Smooth muscle cell (in vitro differentiated cells): ENCODE results near the gene MEX3C. TPM values are rescaled to one million over a fixed set of nuclear protein-coding genes. Genes with fewer than 3 reads are reported as not detected.

ENCODE experiments used
- DNase-seq: peaks from one replicate; lab custom pipeline; 2025; ENCODE audit not compliant: unreplicated experiment; lab: John Stamatoyannopoulos, UW
- H2AFZ ChIP-seq: fragments of 200-600 bp; sonication (generic); 2 replicates; pipeline ENCODE4 v1.6.0; 2016; ENCODE audit warnings: antibody characterized with exemption, low read depth, mild to moderate bottlenecking
- H3F3A ChIP-seq: fragments of 200-600 bp; sonication (generic); 2 replicates; pipeline ENCODE4 v1.6.0; 2017; ENCODE audit warnings: antibody characterized with exemption, low read depth
- H3K27ac ChIP-seq: fragments of 200-600 bp; sonication (generic); 2 replicates; pipeline ENCODE4 v1.5.1; 2016; ENCODE audit warnings: low read depth, mild to moderate bottlenecking
- H3K27me3 ChIP-seq: fragments of 200-600 bp; sonication (generic); 2 replicates; pipeline ENCODE4 v1.6.1; 2016; ENCODE audit warnings: low read depth, mild to moderate bottlenecking
- H3K36me3 ChIP-seq: fragments of 200-600 bp; sonication (generic); 2 replicates; pipeline ENCODE4 v1.5.1; 2016; ENCODE audit warnings: low read depth
- H3K4me1 ChIP-seq: fragments of 200-600 bp; sonication (generic); 2 replicates; pipeline ENCODE4 v1.5.1; 2016; ENCODE audit warnings: low read depth
- H3K4me2 ChIP-seq: fragments of 200-600 bp; sonication (generic); 2 replicates; pipeline ENCODE4 v1.6.0; 2016; ENCODE audit warnings: mild to moderate bottlenecking
- H3K4me3 ChIP-seq: fragments of 200-600 bp; sonication (generic); 2 replicates; pipeline ENCODE4 v1.5.1; 2016; ENCODE audit warnings: mild to moderate bottlenecking
- H3K79me2 ChIP-seq: fragments of 200-600 bp; sonication (generic); 2 replicates; pipeline ENCODE4 v1.6.0; 2016; ENCODE audit warnings: low read depth, mild to moderate bottlenecking
- H3K9ac ChIP-seq: fragments of 200-600 bp; sonication (generic); 2 replicates; pipeline ENCODE4 v1.6.0; 2016; ENCODE audit warnings: low read depth
- H3K9me3 ChIP-seq: fragments of 200-600 bp; sonication (generic); replicated peaks from 2 replicates; pipeline ENCODE4 v1.5.1; 2016; ENCODE audit warnings: low read depth
- H4K20me1 ChIP-seq: fragments of 200-600 bp; sonication (generic); 2 replicates; pipeline ENCODE4 v1.6.0; 2016; ENCODE audit warnings: low read depth
- CTCF ChIP-seq: fragments of 200-600 bp; sonication (generic); IDR thresholded peaks from 2 replicates; pipeline ENCODE4 v1.5.1; 2017; ENCODE audit warnings: borderline replicate concordance, mild to moderate bottlenecking, antibody characterized with exemption; ENCODE audit not compliant: insufficient read depth, poor library complexity, severe bottlenecking
- WGBS: methylation state at CpG from one replicate; pipeline ENCODE4 v1.1.7; 2016; ENCODE audit warnings: low lambda C conversion rate; 5-methylcytosine and 5-hydroxymethylcytosine counted together
- polyA plus RNA-seq: library from polyadenylated mRNA; unstranded; fragments of >200 nt; fragmentation: Nextera tagmentation; extraction: Ambion mirVana; gene quantifications from 2 replicates; pipeline ENCODE4 v1.2.1, GENCODE V29; 2016
- total RNA-seq: library from RNA; depleted of rRNA; stranded (reverse); fragments of >200 nt; gene quantifications from 2 replicates; pipeline ENCODE4 v1.2.3, GENCODE V29; 2014

Gene MEX3C
- total and polyA plus RNA-seq, 2 experiments from 2014 or later, result 34.4 to 81.4 TPM

GRCh38 chr18:51151568-51152511 lies 45.6 kb downstream of the MEX3C start:
- no peak for TF ChIP-seq CTCF
- no peaks in the 10 kb centered on the region for H3F3A ChIP-seq
- H3K4me3 ChIP-seq, result no peak overlapping the region
- H3K27ac ChIP-seq, result no peak overlapping the region
- H3K36me3 ChIP-seq, result no peaks in the 10 kb centered on the region
- 89% methylated on average over 26 of the region's 26 CpGs for WGBS
- no peaks in the 10 kb centered on the region for H3K9me3 ChIP-seq
- no peaks in the 10 kb centered on the region for H3K79me2 ChIP-seq
- no peaks in the 10 kb centered on the region for H3K27me3 ChIP-seq
- H3K4me2 ChIP-seq, result no peak overlapping the region
- DNase-seq, result no peak
- no peaks in the 10 kb centered on the region for H4K20me1 ChIP-seq
- no peak overlapping the region for H3K9ac ChIP-seq
- no peaks in the 10 kb centered on the region for H3K4me1 ChIP-seq
- H2AFZ ChIP-seq, result no peak overlapping the region

- H3K79me2 ChIP-seq, result no peaks in the 10 kb centered on the region
- 92% methylated on average over 5 of the region's 5 CpGs for WGBS
Measured at GRCh38 chr18:51151185-51151567, 46.3 kb downstream of the MEX3C start.

GRCh38 chr18:51150113-51150700 lies 47.3 kb downstream of the MEX3C start:
- no peak overlapping the region for H3K4me3 ChIP-seq
- TF ChIP-seq CTCF, result no peak
- H3K4me1 ChIP-seq, result no peaks in the 10 kb centered on the region
- no peak overlapping the region for H2AFZ ChIP-seq
- no peak overlapping the region for H3K4me2 ChIP-seq
- H3K27me3 ChIP-seq, result no peaks in the 10 kb centered on the region
- H4K20me1 ChIP-seq, result no peaks in the 10 kb centered on the region
- H3K9me3 ChIP-seq, result no peaks in the 10 kb centered on the region
- no peaks in the 10 kb centered on the region for H3K36me3 ChIP-seq
- H3K27ac ChIP-seq, result peak overlapping the region; percentile 30
- DNase-seq, result no peak
- WGBS, result 74% methylated on average over 6 of the region's 6 CpGs
- no peak overlapping the region for H3K9ac ChIP-seq
- H3F3A ChIP-seq, result no peaks in the 10 kb centered on the region
- H3K79me2 ChIP-seq, result no peaks in the 10 kb centered on the region

More at GRCh38 chr18:51151185-51151567, 46.3 kb downstream of the MEX3C start:
- Histone ChIP-seq H3F3A (no peaks in the 10 kb centered on the region), H3K36me3 (no peaks in the 10 kb centered on the region), H4K20me1 (no peaks in the 10 kb centered on the region), H2AFZ (no peak overlapping the region), H3K4me2 (no peak overlapping the region), H3K4me1 (no peaks in the 10 kb centered on the region), H3K27me3 (no peaks in the 10 kb centered on the region), H3K9me3 (no peaks in the 10 kb centered on the region), H3K9ac (no peak overlapping the region), H3K27ac (no peak overlapping the region), H3K4me3 (no peak overlapping the region)
- no peak for TF ChIP-seq CTCF
- DNase-seq, result no peak
